Uterus (tissue), 4 donors: ENCODE measurements around the gene ADAMTS3. TPM values are rescaled to one million over a fixed set of nuclear protein-coding genes. Genes with fewer than 3 reads are reported as not detected.

Experiments used
- DNase-seq, 2 donors: peaks; one replicate each; pipeline ENCODE4 v3.0.0-alpha.2; 2019 to 2020
- H3K27ac ChIP-seq, 2 donors: fragments of 200-600 bp; sonication (generic); 1 replicate in 1 of 2; 2 replicates in 1 of 2; pipeline ENCODE4 v1.5.1; 2016 to 2018
- H3K27me3 ChIP-seq, 2 donors: fragments of 200-600 bp; sonication (generic); one replicate each; pipeline ENCODE4 v1.5.1; 2018 to 2019; ENCODE audit warnings: control low read depth in 1 of 2
- H3K36me3 ChIP-seq, 2 donors: fragments of 200-600 bp; sonication (generic); one replicate each; pipeline ENCODE4 v1.5.1; 2019; ENCODE audit warnings: control low read depth in 1 of 2
- H3K4me1 ChIP-seq, 2 donors: fragments of 200-600 bp; sonication (generic); one replicate each; pipeline ENCODE4 v1.5.1; 2018 to 2019; ENCODE audit warnings: control low read depth in 1 of 2
- H3K4me3 ChIP-seq, 2 donors: fragments of 200-600 bp; sonication (generic); 1 replicate in 1 of 2; 2 replicates in 1 of 2; pipeline ENCODE4 v1.5.1; 2018 to 2019; ENCODE audit warnings: mild to moderate bottlenecking in 1 of 2
- H3K9me3 ChIP-seq, 2 donors: fragments of 200-600 bp; sonication (generic); one replicate each; pipeline ENCODE4 v1.5.1; 2019; ENCODE audit warnings: control low read depth in 1 of 2
- CTCF ChIP-seq, 4 experiments: fragments of 200-600 bp in 2 of 4; fragments of 450-650 bp in 2 of 4; sonication (generic) in 2 of 4; IDR thresholded peaks; one replicate each; pipeline ENCODE4 v1.5.1; 2016 to 2019; ENCODE audit warnings: antibody characterized with exemption in 4 of 4, mild to moderate bottlenecking in 2 of 4, moderate library complexity in 1 of 4
- POLR2A ChIP-seq, 2 donors: fragments of 450-650 bp; IDR thresholded peaks; one replicate each; pipeline ENCODE4 v1.6.1; 2016; ENCODE audit warnings: antibody characterized with exemption in 2 of 2, mild to moderate bottlenecking in 1 of 2, moderate library complexity in 1 of 2
- intact Hi-C: fragments of 100-400 bp; cut with DNase I; formaldehyde crosslinking; loops from one replicate; pipeline ENCODE4 v1.15.1; 2023; ENCODE audit warnings: low total_unique reads
- total RNA-seq, 4 donors: library from RNA; depleted of rRNA in 3 of 4; stranded (reverse); fragments of >200 nt in 3 of 4; gene quantifications; one replicate each; pipeline versions ENCODE4 v1.1.0 to v1.2.4, GENCODE V29; 2014 to 2023
- donor health status: DM: yes; HTN: yes; CAD: no.

Gene ADAMTS3
- total RNA-seq: 10 to 100 TPM in 2 of 4 donors, 1 to 10 TPM in 2; 4.2 to 25.7 (median 11.8) TPM

GRCh38 chr4:72568959-72569718 lies at the start of gene ADAMTS3:
ADAMTS3 (minus strand) TSS chr4:72569221; CDS start chr4:72568762, 459 bp downstream.
- DNase-seq: peak; percentile 75 to 80
- TF ChIP-seq CTCF (IDR thresholded peaks at IDR 0.05): no peak
- TF ChIP-seq POLR2A (IDR thresholded peaks at IDR 0.05): peak; percentile 28 to 52
- no peaks in the 10 kb centered on the region for H3K9me3 ChIP-seq
- peak within 1 kb of the TSS; percentile 85 to 97 for H3K27ac ChIP-seq
- intact Hi-C loops: no loop called here
- H3K4me3 ChIP-seq: peak within 1 kb of the TSS; percentile 42 to 70
- peaks cover 0 to 5% of the 10 kb centered on the region in 2 donors for H3K4me1 ChIP-seq
- H3K27me3 ChIP-seq: no peaks in the 10 kb centered on the region
- H3K36me3 ChIP-seq: no peaks in the 10 kb centered on the region

- Histone ChIP-seq H3K4me3 (no peak overlapping the region), H3K9me3 (no peaks in the 10 kb centered on the region), H3K27me3 (no peaks in the 10 kb centered on the region), H3K36me3 (no peaks in the 10 kb centered on the region), H3K27ac (no peak overlapping the region), H3K4me1 (no peaks in the 10 kb centered on the region)
- TF ChIP-seq POLR2A (IDR thresholded peaks at IDR 0.05) (no peak), CTCF (IDR thresholded peaks at IDR 0.05) (no peak)
- no peak for DNase-seq
- intact Hi-C loops: no loop called here
Observed at GRCh38 chr4:72613959-72614358, 44.9 kb upstream of the ADAMTS3 start.

- Histone ChIP-seq H3K4me1 (no peaks in the 10 kb centered on the region), H3K9me3 (no peaks in the 10 kb centered on the region), H3K27me3 (no peaks in the 10 kb centered on the region), H3K36me3 (no peaks in the 10 kb centered on the region), H3K4me3 (no peak overlapping the region), H3K27ac (no peak overlapping the region)
- intact Hi-C loops: no loop called here
- no peak for DNase-seq
- no peak for TF ChIP-seq CTCF (IDR thresholded peaks at IDR 0.05)
- no peak for TF ChIP-seq POLR2A (IDR thresholded peaks at IDR 0.05)
Observed at GRCh38 chr4:72606751-72607150, 37.7 kb upstream of the ADAMTS3 start.

- Histone ChIP-seq H3K9me3 (no peaks in the 10 kb centered on the region), H3K4me1 (no peaks in the 10 kb centered on the region), H3K36me3 (no peaks in the 10 kb centered on the region), H3K27ac (no peak overlapping the region), H3K4me3 (no peak overlapping the region), H3K27me3 (no peaks in the 10 kb centered on the region)
- TF ChIP-seq CTCF (IDR thresholded peaks at IDR 0.05): no peak
- no peak for TF ChIP-seq POLR2A (IDR thresholded peaks at IDR 0.05)
- intact Hi-C loops: no loop called here
- no peak for DNase-seq
Observed at GRCh38 chr4:72604324-72604723, 35.3 kb upstream of the ADAMTS3 start.
